Nephron (organoid): ENCODE results near the gene ENO4.

ENCODE experiments used
- H3K27ac Mint-ChIP-seq, 3 experiments: 2 replicates each; pipeline ENCODE4 v1.8.0; 2020; ENCODE audit warnings: mixed read lengths in 3 of 3, mild to moderate bottlenecking in 2 of 3, moderate library complexity in 1 of 3
- H3K27me3 Mint-ChIP-seq: 2 replicates; pipeline ENCODE4 v1.8.0; 2021; ENCODE audit warnings: low read depth, mild to moderate bottlenecking, moderate library complexity, mixed read lengths
- H3K36me3 Mint-ChIP-seq: 2 replicates; pipeline ENCODE4 v1.8.0; 2020; ENCODE audit warnings: low read depth, mixed read lengths
- H3K4me1 Mint-ChIP-seq: 2 replicates; pipeline ENCODE4 v1.8.0; 2020; ENCODE audit warnings: mixed read lengths
- H3K4me3 Mint-ChIP-seq, 3 experiments: 2 replicates each; pipeline ENCODE4 v1.8.0; 2020; ENCODE audit warnings: mild to moderate bottlenecking in 3 of 3, mixed read lengths in 3 of 3, moderate library complexity in 2 of 3
- H3K9me3 Mint-ChIP-seq: 2 replicates; pipeline ENCODE4 v1.8.0; 2020; ENCODE audit warnings: mixed read lengths
- CTCF ChIP-seq, 3 experiments: fragments of 200-600 bp; sonication (generic); IDR thresholded peaks; one replicate each; pipeline ENCODE4 v1.5.0; 2021; ENCODE audit warnings: antibody characterized with exemption in 3 of 3; ENCODE audit not compliant: unreplicated experiment in 3 of 3

ENO4 gene

GRCh38 chr10:116850058-116850611, 836 bp downstream of the ENO4 start:
- Mint-ChIP-seq H3K4me3 (peak overlapping the region; percentile 93 to 96 (median 96)), H3K27ac (peak overlapping the region; percentile 85 to 97 (median 96)), H3K27me3 (peaks cover 6% of the 10 kb centered on the region), H3K9me3 (no peaks in the 10 kb centered on the region), H3K36me3 (no peaks in the 10 kb centered on the region), H3K4me1 (peaks cover 14% of the 10 kb centered on the region)
- no peak for TF ChIP-seq CTCF (IDR thresholded peaks at IDR 0.05; ENCODE audit: unreplicated experiment in 3 of 3)

GRCh38 chr10:116852246-116852645, 2.9 kb downstream of the ENO4 start:
- H3K36me3 Mint-ChIP-seq = no peaks in the 10 kb centered on the region
- H3K4me3 Mint-ChIP-seq = peak overlapping the region in 2 of 3 experiments; percentile 37 to 50
- H3K27me3 Mint-ChIP-seq = no peaks in the 10 kb centered on the region
- H3K27ac Mint-ChIP-seq = peak overlapping the region in 1 of 3 experiments; percentile 4
- no peak for TF ChIP-seq CTCF (IDR thresholded peaks at IDR 0.05; ENCODE audit: unreplicated experiment in 3 of 3)
- peaks cover 5% of the 10 kb centered on the region for H3K9me3 Mint-ChIP-seq
- peaks cover 14% of the 10 kb centered on the region for H3K4me1 Mint-ChIP-seq

GRCh38 chr10:116853287-116853686, 4.0 kb downstream of the ENO4 start:
- no peak for TF ChIP-seq CTCF (IDR thresholded peaks at IDR 0.05; ENCODE audit: unreplicated experiment in 3 of 3)
- peaks cover 5% of the 10 kb centered on the region for H3K36me3 Mint-ChIP-seq
- H3K27me3 Mint-ChIP-seq = no peaks in the 10 kb centered on the region
- H3K27ac Mint-ChIP-seq = no peak overlapping the region
- no peak overlapping the region for H3K4me3 Mint-ChIP-seq
- peaks cover 10% of the 10 kb centered on the region for H3K9me3 Mint-ChIP-seq
- H3K4me1 Mint-ChIP-seq = peaks cover 8% of the 10 kb centered on the region

- Mint-ChIP-seq H3K36me3 (peaks cover 5% of the 10 kb centered on the region), H3K27me3 (no peaks in the 10 kb centered on the region), H3K9me3 (peaks cover 10% of the 10 kb centered on the region), H3K4me1 (peaks cover 6% of the 10 kb centered on the region), H3K4me3 (peak overlapping the region in 1 of 3 experiments; percentile 10), H3K27ac (no peak overlapping the region)
- no peak for TF ChIP-seq CTCF (IDR thresholded peaks at IDR 0.05; ENCODE audit: unreplicated experiment in 3 of 3)
Observed at GRCh38 chr10:116853701-116854100, 4.4 kb downstream of the ENO4 start.

- TF ChIP-seq CTCF (IDR thresholded peaks at IDR 0.05; ENCODE audit: unreplicated experiment in 3 of 3) = no peak
- Mint-ChIP-seq H3K4me3 (no peak overlapping the region), H3K27me3 (no peaks in the 10 kb centered on the region), H3K27ac (no peak overlapping the region), H3K9me3 (peaks cover 10% of the 10 kb centered on the region), H3K36me3 (peaks cover 5% of the 10 kb centered on the region), H3K4me1 (no peaks in the 10 kb centered on the region)
Observed at GRCh38 chr10:116857156-116857555, 7.9 kb downstream of the ENO4 start.

GRCh38 chr10:116861796-116862195, 12.5 kb downstream of the ENO4 start:
- H3K27me3 Mint-ChIP-seq = no peaks in the 10 kb centered on the region
- TF ChIP-seq CTCF (IDR thresholded peaks at IDR 0.05; ENCODE audit: unreplicated experiment in 3 of 3) = no peak
- no peaks in the 10 kb centered on the region for H3K4me1 Mint-ChIP-seq
- peaks cover 5% of the 10 kb centered on the region for H3K36me3 Mint-ChIP-seq
- H3K9me3 Mint-ChIP-seq = peaks cover 7% of the 10 kb centered on the region
- H3K27ac Mint-ChIP-seq = no peak overlapping the region
- no peak overlapping the region for H3K4me3 Mint-ChIP-seq
